Caki2 (cell line): ENCODE measurements around the gene ARHGAP15. TPM values are rescaled to one million over a fixed set of nuclear protein-coding genes. Genes with fewer than 3 reads are reported as not detected.

ENCODE experiments used
- DNase-seq: peaks from one replicate; pipeline ENCODE4 v3.0.0-alpha.2; 2015; ENCODE audit warnings: low read depth
- in situ Hi-C: cut with HindIII; loops from 2 replicates; pipeline ENCODE4 v1.10.0; 2016; ENCODE audit warnings: low sequenced_read_pairs, low pct_unique_long_range_greater_than_20kb, mixed read lengths
- total RNA-seq: library from RNA; depleted of rRNA; stranded (reverse); fragments of >200 nt; shearing (Covaris generic); gene quantifications from 2 replicates; pipeline ENCODE4 v1.2.3, GENCODE V29; 2014; ENCODE audit warnings: low replicate concordance

The ARHGAP15 gene
- total RNA-seq, 1 experiment from 2014 or later, result not detected

GRCh38 chr2:143398781-143399180, 269.6 kb downstream of the ARHGAP15 start:
- in situ Hi-C loops, result no loop called here
- no peak for DNase-seq

DNA sequence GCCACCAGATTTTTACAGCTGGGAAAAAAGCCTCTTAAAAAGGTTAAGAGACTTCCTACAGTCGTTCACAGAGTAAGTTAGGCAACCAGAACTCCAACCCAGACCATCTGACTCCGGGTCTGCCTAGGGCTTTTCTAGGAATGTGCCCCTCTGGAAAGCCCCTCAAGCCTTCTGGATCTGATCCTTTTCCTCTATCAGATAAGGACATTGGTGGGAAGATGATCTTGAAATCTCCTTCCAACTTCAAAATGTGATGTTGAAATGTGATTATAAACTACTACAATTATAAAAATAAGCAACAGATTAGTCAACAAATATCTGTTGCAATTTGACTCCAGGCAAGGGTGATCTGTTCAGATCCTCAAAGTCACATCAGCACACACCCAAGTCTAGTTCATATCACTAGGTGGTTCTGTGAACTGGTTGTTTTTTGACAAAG, 270.4 kb downstream of the ARHGAP15 start:
- in situ Hi-C loops, result no loop called here
- DNase-seq, result no peak

DNA sequence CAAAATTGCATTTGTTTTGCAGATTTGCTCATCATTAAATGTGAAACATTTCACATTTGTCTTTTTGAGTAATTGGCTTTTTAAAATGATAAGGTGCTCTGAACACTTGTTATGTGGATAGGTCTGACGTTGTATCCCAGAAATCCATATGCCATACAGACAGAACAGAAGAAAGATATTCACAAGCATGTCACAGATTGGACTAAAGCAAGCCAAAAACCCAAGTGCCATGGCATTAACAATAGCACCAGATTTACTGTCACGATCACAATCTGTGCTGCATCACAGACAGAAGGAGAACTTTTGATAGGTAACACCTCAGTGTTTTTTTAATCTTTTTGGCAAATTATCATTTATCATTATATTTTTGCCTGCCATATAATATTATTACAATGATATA, 272.6 kb downstream of the ARHGAP15 start:
- in situ Hi-C loops, result no loop called here

GRCh38 chr2:143402451-143402850, 273.2 kb downstream of the ARHGAP15 start:
- no peak for DNase-seq
- in situ Hi-C loops, result no loop called here

More for the DNA sequence above, 272.6 kb downstream of the ARHGAP15 start:
- DNase-seq, result no peak

DNA sequence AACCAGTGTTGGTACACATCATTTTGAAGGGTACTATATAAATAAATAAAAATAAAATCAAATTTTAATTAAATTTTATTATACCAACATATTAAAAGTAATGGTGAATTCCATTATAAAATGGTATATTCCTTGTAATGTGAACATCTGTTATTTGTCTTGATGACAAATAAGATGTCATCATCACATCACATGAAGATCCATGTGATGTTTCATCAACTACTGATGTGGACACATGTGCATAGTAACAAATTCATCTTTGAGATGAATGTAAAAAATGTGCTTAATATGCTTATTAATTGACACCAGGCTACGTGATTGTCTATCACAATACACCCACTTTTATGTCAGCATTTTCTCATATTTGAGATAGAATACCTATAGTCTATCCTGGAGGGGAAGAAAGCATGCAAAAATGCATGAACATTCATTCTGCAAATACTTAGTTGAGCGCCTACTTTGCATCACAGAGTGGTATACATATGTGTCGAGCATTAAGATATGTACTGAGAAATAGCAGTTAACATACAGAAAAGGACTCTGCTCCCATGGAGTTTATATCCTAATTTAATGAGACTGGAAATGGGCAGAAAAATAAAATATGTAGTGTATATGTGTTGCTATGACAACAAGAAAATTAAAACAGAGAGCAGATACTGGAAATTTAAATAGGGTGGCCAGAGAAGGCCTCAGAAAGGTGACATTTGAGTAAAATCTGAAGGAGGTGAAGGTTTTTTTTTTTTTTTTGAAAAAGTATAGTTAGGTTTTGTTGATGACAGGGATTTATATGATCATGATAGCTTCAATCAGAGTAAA, 281.1 kb downstream of the ARHGAP15 start:
- no peak for DNase-seq
- in situ Hi-C loops, result no loop called here

GRCh38 chr2:143415571-143415970, 286.4 kb downstream of the ARHGAP15 start:
- no peak for DNase-seq
- in situ Hi-C loops, result no loop called here

- no peak for DNase-seq
- in situ Hi-C loops, result no loop called here
Measured at GRCh38 chr2:143417428-143417827, 288.2 kb downstream of the ARHGAP15 start.

DNA sequence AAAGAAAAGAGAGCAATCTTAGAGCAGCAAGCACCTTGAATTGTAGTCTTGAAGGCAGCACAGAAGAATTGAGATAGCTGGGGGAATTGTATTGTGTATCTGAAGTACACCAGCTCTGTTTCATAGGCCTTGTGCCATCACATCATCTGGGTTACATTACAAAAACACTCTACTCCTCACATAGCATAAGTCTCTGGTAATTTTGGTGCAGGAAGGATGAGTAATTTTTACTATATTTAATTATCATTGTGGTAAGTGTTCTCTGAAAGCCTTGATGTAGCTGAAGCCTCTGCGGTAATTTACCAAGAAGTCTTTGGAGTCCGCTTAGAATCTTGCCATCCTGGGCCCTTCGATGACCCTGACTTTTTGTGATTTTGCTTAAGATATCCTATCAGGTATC, 291.1 kb downstream of the ARHGAP15 start:
- no peak for DNase-seq

GRCh38 chr2:143422681-143423080, 293.5 kb downstream of the ARHGAP15 start:
- in situ Hi-C loops, result no loop called here

More for the DNA sequence above, 291.1 kb downstream of the ARHGAP15 start:
- in situ Hi-C loops, result no loop called here

DNA sequence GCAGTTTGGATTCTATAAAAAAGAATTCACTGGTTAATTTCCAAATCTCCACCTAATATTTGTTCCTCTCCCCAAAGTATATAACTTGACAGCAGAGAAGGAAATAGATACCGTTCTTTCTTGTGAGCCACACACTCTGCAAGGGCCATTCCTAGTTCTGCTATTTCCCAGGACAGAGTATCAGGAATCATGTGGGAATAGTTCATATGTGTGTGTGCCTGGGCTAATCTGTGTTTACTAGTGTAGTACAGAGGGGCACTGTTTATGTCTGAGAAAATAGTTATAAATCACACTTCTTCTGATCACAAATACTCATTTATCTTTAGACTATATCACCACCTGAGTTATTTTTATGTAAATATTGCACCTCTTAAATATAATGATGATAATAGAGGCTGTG, 296.7 kb downstream of the ARHGAP15 start:
- in situ Hi-C loops, result no loop called here
- DNase-seq, result no peak

More at GRCh38 chr2:143422681-143423080, 293.5 kb downstream of the ARHGAP15 start:
- DNase-seq, result no peak

DNA sequence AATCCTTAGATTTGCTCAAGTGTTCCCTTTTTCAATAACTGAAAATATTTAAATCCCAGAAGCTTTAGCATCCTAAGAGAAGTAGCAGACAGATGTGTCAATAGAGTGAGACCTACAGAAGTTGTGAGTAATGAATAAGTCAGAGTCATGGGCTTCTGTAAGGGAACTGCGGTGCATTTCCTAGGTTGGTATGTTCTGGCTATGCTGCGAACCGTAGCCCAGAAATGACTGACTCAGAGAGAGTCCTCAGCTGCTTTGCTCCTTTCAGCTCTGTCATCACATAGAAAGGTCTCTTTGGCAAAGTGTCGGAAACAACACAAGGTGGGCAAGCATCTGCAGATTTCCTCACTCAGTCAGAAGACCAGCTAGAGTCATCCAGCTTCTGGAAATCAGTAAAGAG, 297.1 kb downstream of the ARHGAP15 start:
- peak; percentile 7 for DNase-seq
- in situ Hi-C loops, result no loop called here

DNA sequence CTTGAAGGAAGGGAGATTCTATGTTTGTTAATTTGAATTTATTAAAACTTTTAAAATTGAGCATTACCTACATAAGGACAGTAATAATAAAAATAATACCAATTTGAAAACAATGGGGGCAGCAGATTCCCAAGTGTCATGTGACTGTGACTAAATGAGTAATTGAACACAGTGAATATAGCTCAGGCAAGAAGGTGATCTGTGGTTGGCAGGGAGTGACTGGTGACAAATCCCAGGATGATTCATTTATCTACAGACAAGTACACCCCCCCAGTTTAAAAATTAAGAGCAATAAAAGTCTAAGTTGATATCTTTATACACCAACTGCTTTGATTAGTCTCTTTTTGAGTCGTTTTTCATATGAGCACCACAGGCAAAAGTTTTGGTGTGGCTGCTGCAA, 299.5 kb downstream of the ARHGAP15 start:
- peak; percentile 16 for DNase-seq
- in situ Hi-C loops, result no loop called here

GRCh38 chr2:143429932-143430679, 300.9 kb downstream of the ARHGAP15 start:
- in situ Hi-C loops, result no loop called here

GRCh38 chr2:143431316-143431715, 302.1 kb downstream of the ARHGAP15 start:
- DNase-seq, result no peak
- in situ Hi-C loops, result no loop called here

More at GRCh38 chr2:143429932-143430679, 300.9 kb downstream of the ARHGAP15 start:
- peak; percentile 10 for DNase-seq

DNA sequence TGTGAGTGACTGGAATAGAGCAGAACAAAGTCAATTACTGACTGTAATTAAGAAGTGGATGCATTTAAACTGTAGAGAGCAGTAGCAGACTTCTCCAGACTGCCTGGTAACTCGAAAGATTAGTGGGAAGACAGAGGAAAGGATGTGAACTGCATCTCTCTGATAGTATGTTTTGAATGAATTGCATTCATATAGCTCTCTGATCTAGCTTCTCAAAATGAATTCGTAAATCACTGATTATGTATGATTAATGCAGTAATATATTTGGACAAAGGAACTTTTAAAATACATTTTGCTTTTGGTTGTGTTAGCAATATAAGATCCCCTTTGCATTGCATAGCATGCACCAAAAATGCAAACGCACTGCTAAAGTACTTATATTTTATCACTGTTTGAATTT, 304.0 kb downstream of the ARHGAP15 start:
- DNase-seq, result no peak
- in situ Hi-C loops, result no loop called here

DNA sequence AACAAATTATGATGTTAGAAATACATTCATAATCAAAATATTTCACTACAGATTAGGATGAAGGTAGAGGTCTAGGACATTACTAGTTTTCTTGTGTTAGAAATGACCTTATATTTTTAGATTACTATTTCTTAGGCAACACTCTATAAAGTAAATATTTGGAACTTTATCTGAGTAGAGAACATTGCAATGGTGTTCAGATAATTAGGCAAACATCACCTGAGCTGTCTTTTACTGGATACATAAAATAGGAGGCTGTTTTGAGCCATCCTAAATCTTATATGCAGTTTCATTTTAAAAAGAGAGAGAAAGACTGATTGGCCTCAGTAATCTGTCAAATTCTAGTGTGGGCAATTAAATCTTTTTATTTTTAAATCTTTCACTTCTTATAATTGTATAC, 304.6 kb downstream of the ARHGAP15 start:
- in situ Hi-C loops, result no loop called here
- no peak for DNase-seq

DNA sequence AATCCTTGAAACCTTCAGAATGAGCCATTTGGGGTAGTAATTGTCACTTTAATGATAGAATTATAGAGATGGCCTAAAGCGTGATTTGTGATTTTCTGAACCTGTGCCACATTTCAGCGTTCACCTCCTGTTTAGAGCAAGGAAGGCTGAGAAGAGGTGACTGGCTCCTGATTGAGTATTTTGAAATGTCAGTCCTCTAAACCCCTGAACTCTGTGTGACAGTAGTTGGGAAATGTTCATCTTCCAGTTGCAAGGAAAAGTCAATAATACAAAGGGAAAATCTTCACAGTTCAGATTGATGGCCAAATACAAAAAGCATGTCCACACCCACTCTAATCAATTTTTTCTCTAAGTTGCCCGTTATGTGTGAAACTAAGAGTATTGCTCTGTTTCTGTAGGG, 305.2 kb downstream of the ARHGAP15 start:
- in situ Hi-C loops, result no loop called here
- DNase-seq, result no peak

DNA sequence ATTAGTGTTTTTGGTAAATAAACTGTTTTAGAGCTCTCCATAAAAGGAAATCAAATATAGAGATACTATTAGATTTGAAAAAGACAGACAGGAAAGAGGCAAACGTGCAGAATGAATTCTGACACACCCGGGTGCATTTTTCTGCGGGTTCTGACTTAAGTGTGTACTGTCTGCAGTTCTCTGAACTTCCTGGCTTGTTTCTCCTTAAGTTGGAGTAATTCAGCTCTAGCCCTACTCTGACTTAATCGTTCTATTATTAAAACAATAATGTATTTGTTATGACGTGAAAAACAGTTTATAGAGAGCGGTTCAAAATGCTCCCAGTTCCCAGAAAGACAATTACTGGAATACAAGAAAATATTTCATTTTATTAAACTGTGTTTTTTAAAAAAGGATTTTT, 305.9 kb downstream of the ARHGAP15 start:
- in situ Hi-C loops, result no loop called here
- DNase-seq, result no peak

- no peak for DNase-seq
- in situ Hi-C loops, result no loop called here
Measured at GRCh38 chr2:143436951-143437350, 307.7 kb downstream of the ARHGAP15 start.
